Neutrophil (primary cell): Measurements from ENCODE around the gene ADCY1.

Experiments
- H3K27ac ChIP-seq: fragments of 200-600 bp; sonication (generic); 2 replicates; pipeline ENCODE4 v1.5.1; 2016; ENCODE audit warnings: mild to moderate bottlenecking, moderate library complexity
- H3K27me3 ChIP-seq: fragments of 200-600 bp; sonication (generic); 2 replicates; pipeline ENCODE4 v1.6.0; 2016; ENCODE audit warnings: mild to moderate bottlenecking
- H3K36me3 ChIP-seq: fragments of 200-600 bp; sonication (generic); 2 replicates; pipeline ENCODE4 v1.5.1; 2017
- H3K4me1 ChIP-seq, 2 experiments: fragments of 200-600 bp in 1 of 2; sonication (generic) in 1 of 2; 1 replicate in 1 of 2; 2 replicates in 1 of 2; pipeline versions ENCODE4 v1.5.1 to v1.6.1; 2013 to 2016; ENCODE audit warnings: low read depth in 1 of 2, low read length in 1 of 2, mild to moderate bottlenecking in 1 of 2, moderate library complexity in 1 of 2; ENCODE audit not compliant: control insufficient read depth in 1 of 2, insufficient read depth in 1 of 2
- H3K4me3 ChIP-seq, 2 experiments: fragments of 200-600 bp in 1 of 2; sonication (generic) in 1 of 2; 1 replicate in 1 of 2; 2 replicates in 1 of 2; pipeline ENCODE4 v1.5.1; 2013 to 2016; ENCODE audit warnings: low read depth in 1 of 2, low read length in 1 of 2, mild to moderate bottlenecking in 1 of 2, moderate library complexity in 1 of 2
- H3K9me3 ChIP-seq: fragments of 200-600 bp; sonication (generic); 2 replicates; pipeline ENCODE4 v1.5.1; 2016
- CTCF ChIP-seq: fragments of 200-600 bp; sonication (generic); IDR thresholded peaks from 2 replicates; pipeline ENCODE4 v1.5.1; 2016; ENCODE audit warnings: antibody characterized with exemption

ADCY1 gene

DNA sequence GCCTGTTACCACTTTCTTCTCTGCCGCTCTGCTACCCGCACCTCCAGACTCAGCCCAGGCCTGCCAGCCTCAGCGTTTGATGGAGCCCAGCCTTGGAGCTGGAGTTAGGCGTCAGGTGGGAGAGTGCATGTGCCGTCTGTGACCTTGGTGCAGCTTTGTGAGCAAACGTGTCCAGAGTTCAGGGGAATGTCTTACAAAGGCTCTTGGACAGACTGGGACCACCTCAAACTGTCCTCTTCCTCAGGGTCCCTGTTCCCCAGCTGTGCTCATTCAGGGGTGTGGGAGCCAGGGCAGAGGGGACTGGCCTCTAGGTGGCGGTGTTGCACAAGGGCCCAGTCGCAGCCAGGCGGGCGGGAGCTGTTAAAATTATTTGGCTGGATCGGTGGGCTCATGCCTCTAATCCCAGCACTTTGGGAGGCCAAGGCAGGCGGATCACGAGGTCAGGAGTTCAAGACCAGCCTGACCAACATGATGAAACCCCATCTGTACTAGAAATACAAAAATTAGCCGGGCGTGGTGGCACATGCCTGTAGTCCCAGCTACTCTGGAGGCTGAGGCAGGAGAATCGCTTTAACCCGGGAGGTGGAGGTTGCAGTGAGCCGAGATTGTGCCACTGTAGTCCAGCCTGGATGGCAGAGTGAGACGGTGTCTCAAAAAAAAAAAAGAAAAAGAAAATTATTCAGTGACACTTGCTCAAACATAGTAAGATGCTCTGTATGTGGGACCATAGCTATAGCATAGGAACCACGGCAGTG lies 89.2 kb downstream of the ADCY1 start:
- H3K9me3 ChIP-seq = no peaks in the 10 kb centered on the region
- H3K36me3 ChIP-seq = no peaks in the 10 kb centered on the region
- no peaks in the 10 kb centered on the region for H3K27me3 ChIP-seq
- no peaks in the 10 kb centered on the region for H3K4me1 ChIP-seq
- TF ChIP-seq CTCF = no peak
- H3K4me3 ChIP-seq = no peak overlapping the region
- H3K27ac ChIP-seq = no peak overlapping the region

- Histone ChIP-seq H3K4me3 (no peak overlapping the region), H3K9me3 (no peaks in the 10 kb centered on the region), H3K36me3 (no peaks in the 10 kb centered on the region), H3K27ac (no peak overlapping the region), H3K27me3 (no peaks in the 10 kb centered on the region), H3K4me1 (no peaks in the 10 kb centered on the region)
- no peak for TF ChIP-seq CTCF
These were observed 89.9 kb downstream of the ADCY1 start for GRCh38 chr7:45663965-45664633.

DNA sequence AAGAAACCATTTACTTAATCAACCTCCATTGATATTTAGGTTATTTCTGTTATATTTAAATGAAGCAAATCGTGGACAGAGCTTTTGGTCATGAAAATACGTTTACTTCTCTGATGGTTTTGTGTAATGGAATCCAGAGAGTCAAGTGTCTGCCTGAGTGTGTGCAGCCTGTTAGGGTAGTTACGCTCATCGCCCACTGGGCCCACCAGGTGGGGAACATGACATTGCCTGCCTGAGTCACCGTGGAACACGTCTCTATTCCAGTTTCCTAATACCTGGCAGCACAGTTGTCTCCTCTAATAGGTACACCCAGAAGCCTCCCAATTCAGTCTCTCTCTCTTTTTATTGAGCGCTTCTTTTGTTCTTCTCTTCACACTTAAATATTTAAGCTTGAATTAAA lies 91.0 kb downstream of the ADCY1 start:
- Histone ChIP-seq H3K27ac (no peak overlapping the region), H3K36me3 (no peaks in the 10 kb centered on the region), H3K9me3 (no peaks in the 10 kb centered on the region), H3K27me3 (no peaks in the 10 kb centered on the region), H3K4me3 (no peak overlapping the region), H3K4me1 (no peaks in the 10 kb centered on the region)
- no peak for TF ChIP-seq CTCF

DNA sequence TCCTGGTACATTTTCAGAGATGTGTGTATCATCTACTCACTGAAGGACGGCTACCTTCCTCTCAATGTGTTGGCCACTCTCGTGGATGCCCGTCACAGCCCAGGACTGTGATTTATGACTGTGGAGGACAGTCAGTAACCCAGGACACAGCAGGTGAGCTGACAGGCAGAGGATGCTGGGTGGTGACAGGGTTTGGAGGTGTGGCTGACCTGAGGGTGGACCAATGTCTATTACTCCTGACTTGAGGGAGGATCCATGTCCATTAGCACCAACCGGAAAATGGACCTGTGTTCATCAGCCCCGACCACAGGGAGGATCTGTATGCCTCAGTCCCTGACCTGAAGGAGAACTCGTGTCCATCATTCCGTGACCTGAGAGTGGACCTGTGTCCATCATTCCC lies 96.1 kb downstream of the ADCY1 start:
- TF ChIP-seq CTCF = no peak
- H3K9me3 ChIP-seq = no peaks in the 10 kb centered on the region
- peaks cover 4% of the 10 kb centered on the region for H3K27me3 ChIP-seq
- no peak overlapping the region for H3K27ac ChIP-seq
- no peaks in the 10 kb centered on the region for H3K4me1 ChIP-seq
- no peak overlapping the region for H3K4me3 ChIP-seq
- no peaks in the 10 kb centered on the region for H3K36me3 ChIP-seq

DNA sequence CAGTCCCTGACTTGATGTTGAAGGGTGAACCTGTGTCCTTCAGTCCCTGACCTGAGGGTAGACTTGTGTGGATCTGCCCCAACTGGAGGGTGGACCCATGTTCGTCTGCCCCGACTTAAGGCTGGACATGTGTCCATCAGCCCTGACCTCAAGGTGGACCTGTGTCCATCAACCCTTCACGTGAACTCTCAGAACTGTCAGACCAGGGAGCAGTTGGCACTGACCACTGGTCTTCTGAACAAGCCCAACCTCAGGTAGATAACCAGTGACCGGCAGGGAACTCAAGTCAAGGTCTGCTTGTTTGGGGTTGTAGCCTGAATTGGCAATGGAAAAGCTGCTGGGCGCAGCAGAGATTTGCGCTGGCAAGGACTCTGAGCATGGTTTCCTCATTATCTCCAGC lies 96.5 kb downstream of the ADCY1 start:
- H3K27me3 ChIP-seq = peaks cover 4% of the 10 kb centered on the region
- H3K4me1 ChIP-seq = no peaks in the 10 kb centered on the region
- H3K4me3 ChIP-seq = no peak overlapping the region
- no peaks in the 10 kb centered on the region for H3K9me3 ChIP-seq
- TF ChIP-seq CTCF = no peak
- H3K27ac ChIP-seq = no peak overlapping the region
- H3K36me3 ChIP-seq = no peaks in the 10 kb centered on the region
